Activated T-cell treated with anti-CD3 and anti-CD28 coated beads for 4 hours (primary cell): ENCODE data around the gene FAM83F.
"Not testable (repeated sequence)": the region's sequence is repeated elsewhere in the genome, so short reads cannot be mapped to it uniquely, and the experiment has no call there.

Source experiments
- DNase-seq: peaks from one replicate; pipeline ENCODE4 v3.0.0-alpha.2; 2020

Gene FAM83F

DNA sequence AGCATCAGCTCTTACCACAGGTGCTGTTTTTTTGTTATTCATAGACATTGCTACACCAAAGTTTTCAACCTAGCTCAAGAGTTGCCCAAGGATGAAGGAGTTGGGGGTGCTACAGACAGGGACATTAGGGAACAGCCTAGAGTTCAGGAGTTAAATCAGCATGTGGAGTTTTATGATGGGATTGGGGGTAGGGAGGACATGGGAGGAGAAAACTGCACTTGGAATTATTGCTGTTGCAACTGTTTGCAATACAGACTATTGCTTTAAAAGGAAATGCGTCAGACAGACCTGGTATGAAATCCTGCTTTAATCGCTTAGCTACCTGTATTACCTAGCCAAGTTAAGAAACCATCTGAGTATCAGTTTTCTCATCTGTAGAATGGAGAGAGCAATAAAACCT lies 28.3 kb upstream of the FAM83F start:
- DNase-seq = no peak

DNA sequence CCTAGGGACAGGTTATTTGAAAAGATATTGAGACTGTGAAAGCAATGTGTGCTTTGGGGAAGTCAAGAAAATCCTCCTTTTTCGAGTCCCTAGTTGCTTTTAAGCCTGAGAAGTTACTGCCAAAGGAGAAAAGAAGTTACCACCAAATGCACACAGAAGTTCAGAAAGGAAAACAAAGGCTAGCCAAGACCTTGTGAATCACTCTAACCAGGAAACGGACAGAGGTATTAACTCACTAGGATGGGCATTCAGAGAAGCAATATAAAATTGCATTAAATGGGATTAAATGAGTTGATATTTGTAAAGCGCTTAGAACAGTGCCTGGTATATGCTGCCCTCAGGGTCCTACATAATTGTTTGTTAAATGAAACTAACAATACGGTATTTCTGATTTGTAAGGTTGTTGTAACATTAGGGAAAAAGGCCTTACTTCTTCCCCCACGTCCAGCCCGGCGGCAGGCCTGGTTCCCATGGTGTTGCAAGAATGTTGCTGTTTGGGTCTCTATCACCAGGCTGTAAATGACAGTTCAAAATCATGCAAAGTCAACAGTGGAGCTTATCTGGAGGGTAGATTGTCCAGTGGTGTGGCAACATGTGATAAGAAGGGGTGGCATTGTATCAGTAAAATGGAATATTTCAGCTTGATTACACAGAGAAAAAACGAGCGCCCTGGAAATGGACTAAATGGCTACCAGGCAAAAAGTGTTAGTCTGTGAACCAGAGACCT lies 27.5 kb upstream of the FAM83F start:
- no peak for DNase-seq

DNA sequence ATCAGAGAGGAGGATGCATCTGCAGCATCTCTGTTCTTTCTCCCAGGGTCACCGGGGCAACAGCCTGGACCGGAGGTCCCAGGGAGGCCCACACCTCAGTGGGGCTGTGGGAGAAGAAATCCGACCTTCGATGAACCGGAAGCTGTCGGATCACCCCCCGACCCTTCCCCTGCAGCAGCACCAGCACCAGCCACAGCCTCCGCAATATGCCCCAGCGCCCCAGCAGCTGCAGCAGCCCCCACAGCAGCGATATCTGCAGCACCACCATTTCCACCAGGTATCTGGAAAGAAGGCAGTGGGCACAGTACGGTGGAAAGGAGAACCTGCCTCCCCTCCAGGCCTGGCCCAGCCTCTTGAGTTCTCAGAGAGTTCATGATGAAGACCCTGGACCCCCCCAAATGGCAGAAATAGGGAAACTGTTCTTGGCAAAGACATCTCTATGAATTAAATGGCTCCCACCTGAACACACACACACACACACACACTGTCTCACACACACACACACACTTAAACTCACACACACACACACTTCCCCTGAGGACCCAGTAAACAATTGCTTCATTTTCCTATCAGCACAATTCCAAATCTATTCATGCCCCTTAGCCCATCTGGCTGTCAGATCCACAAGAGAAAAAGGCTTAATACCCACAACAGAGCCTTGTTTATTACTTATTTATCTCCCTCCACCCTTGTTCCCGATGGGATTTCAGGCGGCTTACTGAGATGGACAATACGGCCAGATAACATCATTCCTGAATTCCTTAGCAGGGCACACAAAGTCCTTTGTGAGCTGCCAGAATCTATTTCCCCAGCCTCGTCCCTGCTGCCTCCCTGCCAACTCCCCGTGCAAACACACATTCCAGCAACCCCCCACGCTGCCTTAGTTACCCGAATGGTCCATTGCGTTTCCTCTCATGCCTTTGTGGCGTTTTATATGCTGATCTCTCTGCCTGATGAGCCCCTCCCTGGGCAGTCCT lies 26.5 kb upstream of the FAM83F start:
- DNase-seq = no peak

DNA sequence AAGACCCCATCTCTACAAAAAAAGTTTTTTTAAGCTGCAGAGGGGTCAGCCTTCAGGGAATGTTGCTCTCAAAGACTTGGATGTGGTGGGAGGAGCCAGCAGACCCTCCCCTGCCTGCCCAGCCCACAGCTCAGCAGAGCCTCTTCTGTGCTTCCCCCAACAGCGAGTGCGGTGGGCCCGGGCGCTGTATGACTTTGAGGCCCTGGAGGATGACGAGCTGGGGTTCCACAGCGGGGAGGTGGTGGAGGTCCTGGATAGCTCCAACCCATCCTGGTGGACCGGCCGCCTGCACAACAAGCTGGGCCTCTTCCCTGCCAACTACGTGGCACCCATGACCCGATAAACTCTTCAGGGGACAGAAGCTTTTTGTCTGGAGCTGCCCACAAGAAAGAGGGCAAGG lies 24.0 kb upstream of the FAM83F start:
- no peak for DNase-seq

DNA sequence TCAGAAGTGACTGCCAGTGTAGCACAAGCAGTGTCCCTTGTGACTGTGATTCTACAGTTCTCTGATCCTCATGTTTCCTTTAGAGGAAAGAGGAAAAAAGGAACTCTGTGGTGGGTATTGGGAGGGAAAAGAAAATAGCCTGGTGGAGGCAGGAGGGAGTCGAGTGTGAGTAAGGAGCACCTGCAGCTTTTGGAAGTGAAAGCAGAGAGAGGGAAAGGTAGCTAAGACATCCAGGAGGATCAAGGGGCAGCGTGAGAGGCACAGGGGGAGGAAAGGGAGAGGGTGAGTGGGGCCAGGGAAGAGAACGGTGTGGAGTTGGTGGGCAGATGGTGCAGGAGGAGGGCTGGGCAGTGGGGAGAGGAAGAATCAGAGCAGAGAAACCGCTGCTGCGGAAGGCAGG lies 22.1 kb upstream of the FAM83F start:
- no peak for DNase-seq

DNA sequence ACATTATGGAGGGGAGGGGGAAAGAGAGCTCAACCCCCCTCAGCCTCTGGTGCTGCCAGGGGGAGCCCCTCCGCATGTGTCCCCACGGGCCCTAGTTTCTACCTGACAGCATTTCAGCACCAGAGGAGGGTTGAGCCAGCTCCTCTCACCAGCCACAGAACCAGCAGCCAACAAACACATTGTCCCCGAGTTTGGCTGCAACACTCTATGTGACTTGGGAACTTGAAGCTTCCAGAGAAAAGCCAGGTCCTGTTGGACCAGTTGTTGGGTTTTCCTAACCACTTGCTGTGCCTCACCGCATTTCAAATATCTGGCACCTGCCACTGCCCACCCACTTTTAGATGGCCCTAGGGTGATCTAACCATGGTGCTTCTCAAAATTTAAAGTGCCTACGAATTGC lies 21.1 kb upstream of the FAM83F start:
- no peak for DNase-seq

DNA sequence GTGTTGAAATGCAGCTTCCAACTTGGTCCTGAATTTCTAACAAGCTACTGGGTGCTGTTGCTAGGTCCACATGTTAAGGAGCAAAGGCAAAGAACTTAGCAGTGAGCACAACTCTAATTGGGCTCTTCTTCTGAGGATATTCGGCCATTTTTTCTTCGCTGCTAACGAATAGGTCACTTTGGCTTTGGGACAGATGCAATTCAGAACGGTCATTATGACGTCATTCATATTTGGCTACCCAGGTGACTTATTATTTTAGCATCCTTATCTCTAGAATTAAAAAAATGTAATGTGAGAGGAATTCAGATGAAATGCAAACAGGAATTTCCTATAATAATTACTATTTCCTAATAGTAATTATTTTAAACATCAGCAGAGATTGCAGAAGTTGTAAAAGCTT lies 20.7 kb upstream of the FAM83F start:
- no peak for DNase-seq

DNA sequence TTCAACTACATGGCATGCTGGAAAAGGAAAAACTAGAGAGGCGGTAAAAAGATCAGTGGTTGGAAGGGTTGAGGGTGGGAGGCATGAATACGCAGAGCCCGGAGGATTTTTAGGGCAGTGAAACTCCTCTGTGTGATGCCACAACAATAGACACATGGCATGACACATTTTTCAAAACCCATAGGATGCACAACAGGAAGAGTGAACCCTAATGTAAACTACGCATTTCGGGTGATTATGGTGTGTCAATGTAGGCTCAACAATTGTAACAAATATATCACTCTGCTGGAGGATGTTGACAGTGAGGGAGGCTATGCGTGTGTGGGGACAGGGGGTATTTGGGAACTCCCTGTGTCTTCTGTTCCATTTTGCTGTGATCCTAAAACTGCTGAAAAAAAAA lies 15.7 kb upstream of the FAM83F start:
- no peak for DNase-seq

DNA sequence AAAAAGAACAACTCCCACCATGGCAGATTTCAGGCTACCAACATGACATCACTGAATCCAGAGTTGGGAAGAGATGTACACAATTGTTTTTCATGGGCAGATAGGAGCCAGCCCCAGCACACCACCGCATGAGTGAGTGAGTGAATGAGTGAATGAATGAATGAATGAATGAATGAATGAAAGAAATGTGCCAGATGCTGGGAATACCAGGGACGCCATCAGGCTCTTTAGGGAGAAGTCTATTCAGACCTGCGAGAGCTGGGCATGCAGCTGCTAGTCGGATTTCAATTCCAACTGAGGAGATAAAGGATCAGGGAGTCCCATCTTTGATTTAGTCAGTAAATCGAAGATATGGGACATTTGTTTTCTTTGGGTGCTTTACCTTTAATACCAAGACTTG lies 15.3 kb upstream of the FAM83F start:
- DNase-seq = no peak

DNA sequence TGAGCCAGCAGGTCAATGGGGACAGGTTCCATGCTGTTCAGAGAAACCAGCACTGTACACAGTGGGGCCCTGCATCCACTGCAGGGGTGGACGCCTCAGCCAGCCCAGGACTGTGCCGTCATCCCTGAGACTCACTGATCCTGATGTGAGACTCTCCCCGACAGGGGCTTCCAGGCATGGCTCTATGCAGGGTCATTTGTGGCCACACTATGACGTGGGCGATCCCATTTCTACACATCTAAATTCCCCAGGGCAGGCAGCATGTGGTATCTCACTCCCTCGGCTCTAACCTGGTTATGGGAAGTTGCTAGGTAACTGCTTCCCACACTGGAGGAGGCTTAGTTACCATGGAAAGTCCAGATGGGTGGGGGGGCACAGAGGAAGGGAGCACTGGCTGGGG lies 14.2 kb upstream of the FAM83F start:
- no peak for DNase-seq

DNA sequence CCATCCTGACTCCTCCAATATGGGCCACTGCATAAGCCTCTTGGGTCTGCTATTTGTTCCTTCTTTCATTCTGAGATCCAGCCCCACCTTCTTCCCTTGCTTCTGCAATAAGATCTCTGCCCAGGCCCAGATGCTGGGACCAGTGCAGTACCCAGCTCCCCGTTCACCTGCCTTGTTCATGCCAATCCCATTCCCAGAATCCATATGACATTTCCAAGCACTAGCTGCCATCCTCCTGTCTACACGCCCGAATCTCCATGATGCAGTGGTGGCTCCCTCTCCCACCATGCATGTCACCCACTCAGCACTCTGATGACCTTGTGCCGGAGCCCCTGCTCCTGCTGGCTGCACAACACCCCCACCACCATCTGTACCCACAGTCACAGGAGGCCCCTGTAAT lies 11.4 kb upstream of the FAM83F start:
- DNase-seq = no peak

DNA sequence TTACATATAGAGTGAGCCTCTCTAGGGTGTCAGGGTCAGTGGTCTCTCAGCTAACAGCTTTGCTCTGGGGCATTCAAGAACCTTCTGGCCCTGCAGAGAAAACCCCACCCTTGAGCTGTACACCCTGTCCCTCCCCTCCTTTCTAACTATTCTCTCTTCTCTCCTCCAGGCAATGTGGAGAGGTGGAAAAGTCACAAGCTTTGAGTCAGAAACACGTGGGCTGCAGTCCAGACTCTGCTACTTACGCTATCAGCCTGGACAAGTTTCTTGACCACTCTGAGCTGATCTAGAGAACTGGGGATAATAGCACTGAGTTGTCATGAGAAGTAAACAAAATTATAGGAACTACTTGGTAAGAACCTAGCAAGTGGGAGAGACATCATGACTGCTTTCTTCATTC lies 10.7 kb upstream of the FAM83F start:
- DNase-seq = no peak

DNA sequence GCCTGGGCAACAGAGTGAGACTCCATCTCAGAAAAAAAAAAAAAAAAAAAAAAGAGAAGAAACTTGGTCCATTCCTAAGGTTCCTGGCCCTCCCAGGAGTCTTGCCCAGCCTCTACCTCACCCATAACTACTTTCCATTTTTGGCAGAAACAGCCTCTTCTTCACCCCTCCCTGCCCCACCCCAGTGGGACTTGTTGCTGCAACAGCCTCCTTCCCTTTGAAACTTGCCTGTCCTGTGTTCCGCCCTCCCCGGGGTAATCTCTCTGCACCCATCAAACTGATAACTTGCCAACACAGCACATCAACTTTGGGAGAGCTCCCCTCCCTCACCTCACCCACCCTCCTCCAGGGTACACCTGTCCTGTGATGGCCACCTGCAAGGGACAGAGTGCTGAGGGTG lies 10.0 kb upstream of the FAM83F start:
- no peak for DNase-seq

DNA sequence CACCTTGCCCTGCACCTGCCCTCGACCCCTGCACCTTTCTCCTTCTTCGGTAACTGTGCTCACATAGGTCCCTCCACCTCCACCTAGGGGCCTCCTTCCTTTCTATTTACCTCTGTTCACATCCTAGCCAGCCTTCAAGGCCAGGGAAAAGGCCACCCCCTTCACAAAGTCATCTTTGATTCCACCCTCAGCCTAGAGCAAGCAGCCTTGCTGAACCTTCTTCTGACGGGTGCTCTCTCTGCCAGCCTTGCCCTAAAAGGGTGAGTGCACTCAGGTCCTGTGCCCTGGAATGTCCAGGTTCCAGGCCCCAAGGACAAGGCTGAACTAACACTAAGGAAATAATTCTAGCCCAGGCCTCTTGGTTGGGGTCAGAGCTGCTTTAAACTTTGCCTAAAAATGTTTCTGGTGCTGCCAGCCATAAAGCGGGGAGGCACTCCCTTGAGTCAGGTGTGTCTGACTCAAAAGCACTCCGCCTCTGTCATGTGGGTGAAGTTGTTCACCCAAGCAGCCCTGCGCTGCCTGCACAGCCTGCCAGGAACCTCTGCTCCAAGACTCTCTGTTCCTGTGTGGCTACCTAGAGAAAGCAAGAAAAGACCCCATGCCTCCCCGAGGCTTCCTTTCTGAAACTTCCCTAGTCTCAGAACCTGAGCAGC lies 9.2 kb upstream of the FAM83F start:
- DNase-seq = no peak

DNA sequence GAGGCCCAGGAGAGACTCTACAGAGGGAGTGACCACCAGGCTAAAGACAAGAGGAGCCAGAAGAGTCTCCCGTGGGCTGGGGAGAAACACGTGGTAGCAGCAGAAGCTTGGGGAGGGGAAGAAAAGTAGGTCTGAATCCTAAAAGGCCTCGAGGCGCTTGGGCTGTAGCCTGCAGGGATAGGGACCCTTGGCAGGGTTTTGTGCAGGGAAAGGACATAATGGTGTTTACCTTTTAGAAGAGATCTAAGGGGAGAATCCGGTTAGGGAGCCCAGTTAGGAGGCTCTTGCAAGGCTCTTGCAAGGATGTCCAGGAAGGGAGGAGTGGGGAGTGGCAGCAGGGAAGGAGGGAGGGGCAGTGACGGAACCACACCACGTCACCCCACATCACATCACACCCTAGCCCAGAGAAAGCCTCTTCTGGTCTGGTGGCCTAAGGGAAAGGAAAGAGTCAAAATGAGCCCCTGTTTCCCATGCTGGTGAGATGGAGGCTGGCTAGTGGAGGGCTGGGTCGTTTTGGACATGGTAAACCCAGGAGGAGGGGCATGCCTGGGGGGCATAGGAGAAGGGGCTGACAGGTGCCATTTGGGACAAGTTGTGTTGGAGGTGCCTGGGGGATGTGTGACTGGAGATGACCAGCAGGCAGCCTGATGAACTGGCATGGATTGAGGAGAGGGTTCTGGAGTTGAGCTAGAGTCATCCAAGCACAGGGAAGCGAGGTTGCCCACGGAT lies 6.2 kb upstream of the FAM83F start:
- DNase-seq = no peak

DNA sequence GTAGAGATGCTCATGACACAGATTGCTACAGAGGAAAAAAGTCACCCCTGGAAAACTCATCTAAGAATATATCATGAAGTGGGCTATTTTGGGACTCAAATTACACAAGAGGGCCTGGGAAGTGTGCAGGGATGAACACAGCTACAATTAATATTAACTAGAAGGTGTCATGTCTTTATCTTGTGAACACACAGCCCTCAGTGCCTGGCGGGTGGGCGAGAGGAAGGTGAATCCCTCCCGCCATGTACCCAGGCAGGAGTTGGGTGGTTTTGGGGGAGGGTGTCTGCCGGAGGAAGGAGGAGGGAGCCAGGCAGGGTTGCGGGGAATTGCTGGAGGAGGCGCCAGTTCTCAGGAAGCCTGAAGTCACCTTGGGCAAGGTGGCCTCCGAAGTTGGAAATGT lies 5.1 kb upstream of the FAM83F start:
- DNase-seq = no peak

DNA sequence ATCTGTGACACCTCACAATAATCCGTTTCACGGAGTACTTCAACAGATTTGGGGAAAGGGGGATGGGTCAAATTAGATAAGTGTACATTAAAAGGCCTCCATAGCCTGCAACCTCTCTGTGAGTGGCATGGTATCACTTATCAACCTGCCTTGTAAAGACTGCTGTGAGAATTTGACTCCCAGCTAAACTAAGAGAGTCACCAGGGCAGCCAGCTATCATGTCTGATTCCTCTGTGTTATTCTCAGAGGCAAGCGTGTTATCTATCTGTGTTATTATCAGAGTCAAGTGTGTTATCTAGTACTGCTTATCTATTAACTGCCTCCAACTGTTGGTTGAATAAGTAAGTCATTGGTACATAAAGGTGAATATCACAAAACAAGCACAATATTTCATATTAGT lies 4.1 kb upstream of the FAM83F start:
- no peak for DNase-seq

DNA sequence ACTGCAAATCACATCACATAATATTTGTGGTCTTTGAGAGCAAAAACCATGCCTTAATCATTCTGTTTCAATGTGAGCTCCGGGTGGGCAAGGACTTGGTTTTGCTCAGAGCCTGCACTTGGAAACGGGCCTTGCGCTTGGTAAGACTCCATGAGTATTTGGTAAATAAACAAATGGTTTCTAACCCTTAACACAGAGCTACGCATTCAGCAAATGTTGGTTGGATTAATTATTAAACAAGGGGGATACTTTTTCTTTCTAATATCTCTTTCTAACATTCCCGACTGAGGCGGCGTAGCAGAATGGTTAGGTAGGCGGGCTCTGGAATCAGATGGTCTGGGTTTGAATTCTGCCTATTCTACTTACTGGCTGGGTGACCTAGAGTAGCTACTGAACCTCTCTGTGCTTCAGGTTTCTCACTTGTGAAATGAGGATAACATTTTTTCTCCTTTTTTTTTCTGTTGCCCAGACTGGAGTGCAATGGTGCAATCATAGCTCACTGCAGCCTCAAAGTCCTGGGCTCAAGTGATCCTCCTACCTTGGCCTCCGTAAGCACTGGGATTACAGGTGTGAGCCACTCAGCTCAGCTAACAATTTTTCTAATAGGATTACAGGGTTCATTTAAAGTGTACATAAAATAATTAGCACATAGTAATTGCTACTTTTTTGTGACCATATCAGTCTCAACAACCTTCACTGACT lies 3.4 kb upstream of the FAM83F start:
- DNase-seq = no peak

DNA sequence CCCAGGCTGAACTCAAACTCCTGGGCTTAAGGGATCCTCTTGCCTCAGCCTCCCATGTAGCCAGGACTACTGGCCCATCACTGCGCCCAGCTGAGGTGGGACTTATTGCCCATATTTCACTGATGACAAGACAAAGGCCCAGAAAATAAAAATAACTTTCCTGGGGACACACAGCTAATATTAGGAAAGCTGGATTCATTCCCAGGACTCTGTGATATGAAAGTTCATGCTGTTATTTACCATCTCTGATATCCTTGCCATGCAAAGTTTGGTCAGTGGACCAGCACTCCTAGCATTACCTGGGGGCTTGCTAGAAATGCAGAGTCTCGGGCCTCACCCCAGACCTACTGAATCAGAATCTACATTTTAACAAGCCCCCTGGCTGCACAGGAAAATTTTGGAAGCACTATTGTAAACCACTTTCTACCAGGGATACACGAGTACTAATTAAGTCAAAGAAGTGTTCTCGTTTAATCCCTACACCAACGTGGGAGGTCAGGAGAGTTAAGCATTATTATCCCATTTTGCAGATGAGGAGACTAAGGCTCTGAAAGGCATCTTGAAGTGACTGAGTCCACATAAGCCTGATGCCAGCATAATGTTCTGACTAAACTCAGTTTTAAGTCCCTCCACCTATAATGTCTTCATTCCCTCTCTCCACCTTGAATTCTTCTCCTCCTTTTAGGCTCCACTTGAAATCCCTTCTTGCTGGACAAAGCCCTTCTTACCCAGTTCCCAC lies 2.5 kb upstream of the FAM83F start:
- no peak for DNase-seq

DNA sequence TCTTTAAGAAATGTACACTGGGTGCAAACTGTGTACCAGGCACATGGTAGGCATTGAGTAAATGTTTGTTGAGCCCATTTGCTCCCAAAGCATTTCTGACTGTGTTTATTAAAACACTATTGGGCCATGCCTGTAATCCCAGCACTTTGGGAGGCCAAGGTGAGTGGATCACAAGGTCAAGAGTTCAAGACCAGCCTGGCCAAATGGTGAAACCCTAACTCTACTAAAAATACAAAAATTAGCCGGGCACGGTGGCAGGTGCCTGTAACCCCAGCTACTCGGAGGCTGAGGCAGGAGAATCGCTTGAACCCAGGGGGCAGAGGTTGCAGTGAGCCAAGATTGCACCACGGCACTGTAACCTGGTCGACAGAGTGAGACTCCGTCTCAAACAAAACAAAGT lies 1.9 kb upstream of the FAM83F start:
- not testable (repeated sequence) for DNase-seq

DNA sequence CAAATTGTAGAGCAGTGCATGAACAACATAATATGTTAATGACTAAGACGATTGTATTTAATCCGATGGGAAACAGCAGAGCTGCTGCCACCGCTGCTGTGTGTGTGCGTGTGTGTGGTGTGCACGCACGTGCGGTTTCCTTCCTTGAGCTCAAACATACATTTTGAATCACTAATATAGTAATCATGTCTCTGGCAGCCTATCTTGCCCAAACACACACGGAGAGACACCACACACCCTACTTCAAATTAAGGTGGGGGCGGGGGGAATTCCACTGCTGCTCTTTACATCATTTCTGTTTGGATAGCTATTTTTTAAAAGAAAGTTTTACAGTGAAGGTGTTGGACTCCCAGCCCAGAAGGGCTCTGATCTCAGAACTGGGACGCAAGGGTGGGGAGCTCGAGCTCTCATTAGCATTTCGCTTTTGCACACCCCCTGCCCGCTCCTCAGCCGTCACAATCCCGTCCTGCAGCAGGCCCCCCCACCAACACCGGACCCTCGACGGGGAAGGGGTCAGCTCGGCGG lies 651 bp upstream of the FAM83F start:
- peak; percentile 50 for DNase-seq
